ENCODE data around the gene USP32.
"Not testable (repeated sequence)": the region's sequence is repeated elsewhere in the genome, so short reads cannot be mapped to it uniquely, and the experiment has no call there.

USP32 gene

GRCh38 chr17:60348616-60349015 is 43.3 kb downstream of the USP32 start:
- H3K36me3 ChIP-seq (ENCODE audit: low read length) = no peaks in the 10 kb centered on the region
- no peaks in the 10 kb centered on the region; the same call in 1 of the 2 replicates for H3F3A ChIP-seq (ENCODE audit: insufficient read depth)
- H4K20me1 ChIP-seq (ENCODE audit: low read depth, low read length) = no peaks in the 10 kb centered on the region
- no peaks in the 10 kb centered on the region for H3K9me3 ChIP-seq (ENCODE audit: insufficient read depth, low read length)
- H3K79me2 ChIP-seq (ENCODE audit: insufficient read depth, low read length) = no peaks in the 10 kb centered on the region
- no peak overlapping the region for H3K4me3 ChIP-seq (ENCODE audit: insufficient read depth, low read length, poor library complexity, severe bottlenecking)
- TF ChIP-seq CTCF (IDR thresholded peaks at IDR 0.05; ENCODE audit: insufficient read depth, low read length, poor library complexity, severe bottlenecking) = no peak
- no peak for TF ChIP-seq EZH2phosphoT487 (conservative IDR thresholded peaks at IDR 0.05; ENCODE audit: low read length)
- H3K9ac ChIP-seq (ENCODE audit: low read length) = no peak overlapping the region
- no peaks in the 10 kb centered on the region for H3K9me2 ChIP-seq (replicated peaks; ENCODE audit: insufficient read depth, low read length)
- no peaks in the 10 kb centered on the region for H3K27me3 ChIP-seq (ENCODE audit: low read length)
- no peak overlapping the region for H2AFZ ChIP-seq (ENCODE audit: low read depth, low read length, severe bottlenecking)
- no peak overlapping the region for H3K4me2 ChIP-seq (ENCODE audit: low read depth, low read length, poor library complexity, severe bottlenecking)
- H3K27ac ChIP-seq (ENCODE audit: low read depth, low read length) = no peak overlapping the region

GRCh38 chr17:60345233-60345632 is 46.7 kb downstream of the USP32 start:
- Histone ChIP-seq H3K36me3 (ENCODE audit: low read length) (no peaks in the 10 kb centered on the region), H2AFZ (ENCODE audit: low read depth, low read length, severe bottlenecking) (no peak overlapping the region), H3F3A (ENCODE audit: insufficient read depth) (no peaks in the 10 kb centered on the region; the same call in 1 of the 2 replicates), H3K9me2 (replicated peaks; ENCODE audit: insufficient read depth, low read length) (no peaks in the 10 kb centered on the region), H3K9me3 (ENCODE audit: insufficient read depth, low read length) (no peaks in the 10 kb centered on the region), H3K4me3 (ENCODE audit: insufficient read depth, low read length, poor library complexity, severe bottlenecking) (no peak overlapping the region), H4K20me1 (ENCODE audit: low read depth, low read length) (no peaks in the 10 kb centered on the region), H3K4me2 (ENCODE audit: low read depth, low read length, poor library complexity, severe bottlenecking) (no peak overlapping the region), H3K27ac (ENCODE audit: low read depth, low read length) (no peak overlapping the region), H3K9ac (ENCODE audit: low read length) (no peak overlapping the region), H3K79me2 (ENCODE audit: insufficient read depth, low read length) (no peaks in the 10 kb centered on the region), H3K27me3 (ENCODE audit: low read length) (no peaks in the 10 kb centered on the region)
- TF ChIP-seq EZH2phosphoT487 (conservative IDR thresholded peaks at IDR 0.05; ENCODE audit: low read length) (no peak), CTCF (IDR thresholded peaks at IDR 0.05; ENCODE audit: insufficient read depth, low read length, poor library complexity, severe bottlenecking) (no peak)

GRCh38 chr17:60342492-60342891 is 49.4 kb downstream of the USP32 start:
- H3K27ac ChIP-seq (ENCODE audit: low read depth, low read length); H4K20me1 ChIP-seq (ENCODE audit: low read depth, low read length); H3K4me3 ChIP-seq (ENCODE audit: insufficient read depth, low read length, poor library complexity, severe bottlenecking); H3K36me3 ChIP-seq (ENCODE audit: low read length); H3K79me2 ChIP-seq (ENCODE audit: insufficient read depth, low read length); H3F3A ChIP-seq (ENCODE audit: insufficient read depth); H3K9me3 ChIP-seq (ENCODE audit: insufficient read depth, low read length); H3K9me2 ChIP-seq (replicated peaks; ENCODE audit: insufficient read depth, low read length); H3K27me3 ChIP-seq (ENCODE audit: low read length); H3K9ac ChIP-seq (ENCODE audit: low read length); H2AFZ ChIP-seq (ENCODE audit: low read depth, low read length, severe bottlenecking); H3K4me2 ChIP-seq (ENCODE audit: low read depth, low read length, poor library complexity, severe bottlenecking): not testable (repeated sequence)

GRCh38 chr17:60335289-60335688 is 56.6 kb downstream of the USP32 start:
- no peaks in the 10 kb centered on the region for H3K36me3 ChIP-seq (ENCODE audit: low read length)
- H4K20me1 ChIP-seq (ENCODE audit: low read depth, low read length) = no peaks in the 10 kb centered on the region
- H3K79me2 ChIP-seq (ENCODE audit: insufficient read depth, low read length) = no peaks in the 10 kb centered on the region
- H3F3A ChIP-seq (ENCODE audit: insufficient read depth) = no peaks in the 10 kb centered on the region
- H3K27me3 ChIP-seq (ENCODE audit: low read length) = no peaks in the 10 kb centered on the region
- H3K9ac ChIP-seq (ENCODE audit: low read length) = no peak overlapping the region
- no peak overlapping the region for H3K27ac ChIP-seq (ENCODE audit: low read depth, low read length)
- TF ChIP-seq CTCF (IDR thresholded peaks at IDR 0.05; ENCODE audit: insufficient read depth, low read length, poor library complexity, severe bottlenecking) (no peak), EZH2phosphoT487 (conservative IDR thresholded peaks at IDR 0.05; ENCODE audit: low read length) (no peak)
- no peak overlapping the region for H2AFZ ChIP-seq (ENCODE audit: low read depth, low read length, severe bottlenecking)
- no peak overlapping the region for H3K4me2 ChIP-seq (ENCODE audit: low read depth, low read length, poor library complexity, severe bottlenecking)
- no peaks in the 10 kb centered on the region for H3K9me2 ChIP-seq (replicated peaks; ENCODE audit: insufficient read depth, low read length)
- H3K9me3 ChIP-seq (ENCODE audit: insufficient read depth, low read length) = no peaks in the 10 kb centered on the region
- no peak overlapping the region for H3K4me3 ChIP-seq (ENCODE audit: insufficient read depth, low read length, poor library complexity, severe bottlenecking)

Measured in SU-DHL-6 (cell line).